HepG2 (cell line): Measurements from ENCODE around the gene PTPN3. TPM values are rescaled to one million over a fixed set of nuclear protein-coding genes. Genes with fewer than 3 reads are reported as not detected.

Source experiments
- ATAC-seq: fragments of 200-7000 bp; cut with Tn5 transposase; 3 replicates; pipeline ENCODE4 v1.9.1; 2020; ENCODE audit warnings: mild to moderate bottlenecking, moderate library complexity
- BruUV-seq: library from RNA; stranded (reverse); fragments of 400-500 nt; replicated peaks from 2 replicates; lab custom pipeline; 2021; lab: Mats Ljungman, UMichigan
- CTCF ChIA-PET: fragments of 300-600 bp; formaldehyde crosslinking; extraction: SDS; loops from one replicate; lab custom pipeline; 2021; ENCODE audit warnings: low total read pairs, inconsistent platforms, low intra/inter-chr PET ratio; lab: Yijun Ruan, JAX
- POLR2A ChIA-PET: fragments of 350-600 bp; sonication (Branson Sonifier 250); formaldehyde crosslinking; loops from one replicate; lab custom pipeline; 2020; ENCODE audit warnings: antibody characterized with exemption, inconsistent platforms; lab: Yijun Ruan, JAX
- DNase-seq: peaks from one replicate; pipeline ENCODE4 v3.0.0-alpha.2; 2015; ENCODE audit warnings: low spot score
- FAIRE-seq: peaks from 3 replicates; lab custom pipeline; 2011; peaks lifted over from hg19 to GRCh38; lab: Jason Lieb, UNC
- H2AFZ ChIP-seq: one replicate; pipeline ENCODE4 v1.6.1; 2011; ENCODE audit warnings: low read length, inconsistent platforms
- H3K27ac ChIP-seq: fragments of 300-600 bp; 3 replicates; pipeline ENCODE4 v1.8.0; 2011; ENCODE audit warnings: mixed run types, mild to moderate bottlenecking, mixed read lengths, low read length, inconsistent platforms; ENCODE audit not compliant: insufficient read depth; ENCODE audit errors: extremely low read length
- H3K27me3 ChIP-seq, 2 experiments: fragments of 200-600 bp in 1 of 2; 2 replicates in 1 of 2; 3 replicates in 1 of 2; pipeline versions ENCODE4 v1.6.0 to v1.8.0; 2011; ENCODE audit warnings: low read length in 2 of 2, mild to moderate bottlenecking in 2 of 2, moderate library complexity in 2 of 2, inconsistent platforms in 1 of 2; ENCODE audit not compliant: insufficient read depth in 2 of 2, control insufficient read depth in 1 of 2
- H3K36me3 ChIP-seq, 2 experiments: fragments of 200-600 bp in 1 of 2; replicated peaks in 1 of 2; 2 replicates in 1 of 2; 3 replicates in 1 of 2; pipeline versions ENCODE4 v1.5.1 to v1.8.0; 2011; ENCODE audit warnings: low read length in 2 of 2, inconsistent platforms in 1 of 2; ENCODE audit not compliant: insufficient read depth in 2 of 2, control insufficient read depth in 1 of 2
- H3K4me1 ChIP-seq: 2 replicates; pipeline ENCODE4 v1.5.1; 2012; ENCODE audit warnings: low read length, inconsistent platforms; ENCODE audit not compliant: insufficient read depth
- H3K4me2 ChIP-seq: 2 replicates; pipeline ENCODE4 v1.6.0; 2011; ENCODE audit warnings: low read depth, low read length, inconsistent platforms
- H3K4me3 ChIP-seq, 3 experiments: fragments of 200-600 bp in 1 of 3; sonication (generic), shearing (Covaris generic) in 1 of 3; replicated peaks in 1 of 3; 2 replicates each; pipeline ENCODE4 v1.5.1; 2011 to 2016; ENCODE audit warnings: low read length in 3 of 3, inconsistent platforms in 2 of 3, low read depth in 2 of 3, mild to moderate bottlenecking in 2 of 3, control low read depth in 1 of 3, mixed read lengths in 1 of 3; ENCODE audit not compliant: insufficient read depth in 1 of 3
- H3K79me2 ChIP-seq: one replicate; pipeline ENCODE4 v1.6.1; 2011; ENCODE audit warnings: low read length, inconsistent platforms; ENCODE audit not compliant: insufficient read depth
- H3K9ac ChIP-seq: 2 replicates; pipeline ENCODE4 v1.6.0; 2011; ENCODE audit warnings: mild to moderate bottlenecking, low read depth, low read length, inconsistent platforms; ENCODE audit not compliant: insufficient read depth
- H3K9me3 ChIP-seq: 2 replicates; pipeline ENCODE4 v1.5.1; 2012; ENCODE audit warnings: mild to moderate bottlenecking, low read length
- H4K20me1 ChIP-seq: 2 replicates; pipeline ENCODE4 v1.6.0; 2011; ENCODE audit warnings: inconsistent platforms, mild to moderate bottlenecking, low read length, moderate library complexity; ENCODE audit not compliant: insufficient read depth
- AHR ChIP-seq: IDR thresholded peaks from 2 replicates; pipeline ENCODE4 v1.6.1; 2018; ENCODE audit warnings: missing genetic modification reagents, missing compliant biosample characterization
- ASH2L ChIP-seq: fragments of 300-600, 200-600 bp; sonication (generic); IDR thresholded peaks from 2 replicates; pipeline ENCODE4 v1.7.0; 2017; ENCODE audit warnings: low read depth, mild to moderate bottlenecking, moderate library complexity, mixed read lengths, low read length; ENCODE audit not compliant: insufficient read length
- ATF2 ChIP-seq: sonication (generic); formaldehyde crosslinking; IDR thresholded peaks from 2 replicates; pipeline ENCODE4 v1.4.0; 2020; ENCODE audit warnings: missing genetic modification reagents
- DBP ChIP-seq: sonication (generic); formaldehyde crosslinking; IDR thresholded peaks from 2 replicates; pipeline ENCODE4 v1.4.0; 2020; ENCODE audit warnings: missing genetic modification reagents; ENCODE audit errors: not compliant biosample characterization
- FOXK2 ChIP-seq: fragments of 450-650 bp; IDR thresholded peaks from 2 replicates; pipeline ENCODE4 v1.6.1; 2016
- KDM5A ChIP-seq: fragments of 200-600 bp; sonication (generic); IDR thresholded peaks from 2 replicates; pipeline ENCODE4 v1.7.0; 2018; ENCODE audit warnings: antibody characterized with exemption, mild to moderate bottlenecking, low read length, borderline replicate concordance
- MAF1 ChIP-seq: sonication (generic); formaldehyde crosslinking; IDR thresholded peaks from 2 replicates; pipeline ENCODE4 v1.5.0; 2020; ENCODE audit warnings: missing genetic modification reagents, borderline replicate concordance
- MAFF ChIP-seq: IDR thresholded peaks from 2 replicates; pipeline ENCODE4 v1.6.1; 2011; ENCODE audit warnings: low read depth, low read length, improper control_type of control experiment
- MAFK ChIP-seq, 2 experiments: IDR thresholded peaks in 1 of 2; conservative IDR thresholded peaks in 1 of 2; 2 replicates each; pipeline ENCODE4 v1.6.1; 2011; ENCODE audit warnings: improper control_type of control experiment in 2 of 2, low read length in 2 of 2
- RBM22 ChIP-seq: fragments of 200-400 bp; formaldehyde crosslinking; optimal IDR thresholded peaks from 2 replicates; pipeline ENCODE3; 2017; ENCODE audit warnings: mild to moderate bottlenecking, low read length, moderate library complexity
- WIZ ChIP-seq: sonication (generic); formaldehyde crosslinking; IDR thresholded peaks from 2 replicates; pipeline ENCODE4 v1.5.1; 2020; ENCODE audit warnings: mild to moderate bottlenecking, missing genetic modification reagents
- ZNF317 ChIP-seq: sonication (generic); formaldehyde crosslinking; IDR thresholded peaks from 2 replicates; pipeline ENCODE4 v1.5.0; 2020; ENCODE audit warnings: mild to moderate bottlenecking, missing genetic modification reagents
- ZNF441 ChIP-seq: sonication (generic); formaldehyde crosslinking; IDR thresholded peaks from 2 replicates; pipeline ENCODE4 v1.7.0; 2021; ENCODE audit warnings: missing genetic modification reagents, borderline replicate concordance
- ZNF563 ChIP-seq: sonication (generic); formaldehyde crosslinking; IDR thresholded peaks from 2 replicates; pipeline ENCODE4 v1.8.0; 2022; ENCODE audit warnings: mild to moderate bottlenecking, moderate library complexity, missing genetic modification reagents
- ZNF589 ChIP-seq: sonication (generic); formaldehyde crosslinking; conservative IDR thresholded peaks from 2 replicates; pipeline ENCODE4 v1.8.0; 2022; ENCODE audit warnings: mild to moderate bottlenecking, moderate library complexity, missing genetic modification reagents
- ZNF709 ChIP-seq: sonication (generic); formaldehyde crosslinking; IDR thresholded peaks from 2 replicates; pipeline ENCODE4 v1.5.0; 2020; ENCODE audit warnings: mild to moderate bottlenecking, missing genetic modification reagents
- ZSCAN9 ChIP-seq: IDR thresholded peaks from 2 replicates; pipeline ENCODE4 v1.6.1; 2016; ENCODE audit warnings: borderline replicate concordance
- WGBS: methylation state at CpG from one replicate; pipeline ENCODE4 v1.1.6; 2017; ENCODE audit warnings: low lambda C conversion rate; 5-methylcytosine and 5-hydroxymethylcytosine counted together
- in situ Hi-C: cut with HindIII; loops from 2 replicates; pipeline ENCODE4 v1.10.0; 2017; ENCODE audit warnings: low pct_unique_long_range_greater_than_20kb; ENCODE audit not compliant: extremely low pct_ligation_motif_present
- intact Hi-C: fragments of 100-400 bp; cut with micrococcal nuclease; formaldehyde crosslinking; loops from one replicate; pipeline ENCODE4 v1.10.0; 2022; ENCODE audit not compliant: unreplicated experiment
- polyA plus RNA-seq, 8 experiments: library from polyadenylated mRNA; depleted of rRNA in 3 of 8; stranded (reverse) in 7 of 8; unstranded in 1 of 8; fragments of >200 nt; fragmentation: Illumina TruSeq in 4 of 8; extraction: Trizol in 4 of 8; gene quantifications; 2 replicates each; pipeline versions ENCODE4 v1.2.1 to v1.2.3, GENCODE V29; 2011 to 2016; ENCODE audit warnings: low read depth in 4 of 8, missing spikeins in 1 of 8, mixed read lengths in 1 of 8; ENCODE audit not compliant: insufficient read depth in 1 of 8
- total RNA-seq, 5 experiments: library from RNA; depleted of rRNA; stranded (reverse); fragments of >200 nt; fragmentation: Illumina TruSeq; extraction: Trizol; gene quantifications; 2 replicates each; pipeline ENCODE4 v1.2.3, GENCODE V29; 2016; ENCODE audit warnings: low read depth in 1 of 5

Gene PTPN3
- total and polyA plus RNA-seq, 2 of the 13 experiments (the other 11 are each of a cell fraction or from before 2014, with no cell fraction given): 5.6 to 20.5 TPM

- ATAC-seq (no peak), DNase-seq (no peak), FAIRE-seq (no peak)
- in situ Hi-C loops (no loop called here), intact Hi-C loops (no loop called here)
- CTCF ChIA-PET: no interaction called here
- peaks cover 2 to 31% of the 10 kb centered on the region in 2 experiments; a peak in 4 of 5 replicates for H3K36me3 ChIP-seq
- H2AFZ ChIP-seq: no peak overlapping the region
- no peaks in the 10 kb centered on the region for H3K9me3 ChIP-seq
- no peak overlapping the region for H3K9ac ChIP-seq
- H3K4me3 ChIP-seq: no peak overlapping the region
- no peaks in the 10 kb centered on the region for H3K4me1 ChIP-seq
- no peak overlapping the region for H3K27ac ChIP-seq
- H4K20me1 ChIP-seq: no peaks in the 10 kb centered on the region
- POLR2A ChIA-PET: no interaction called here
- no peaks in the 10 kb centered on the region for H3K27me3 ChIP-seq
- no peaks in the 10 kb centered on the region for H3K79me2 ChIP-seq
- no peak overlapping the region for H3K4me2 ChIP-seq
- WGBS: 94% methylated on average over 5 of the region's 5 CpGs
- no TSS peak for BruUV-seq
- TF ChIP-seq WIZ (no peak), MAFK (conservative IDR thresholded peaks at IDR 0.05 in 1 of 2, IDR thresholded peaks at IDR 0.05 in 1 of 2; ENCODE audit: low read length in 2 of 2) (peak; percentile 43 to 60; a peak in 3 of 4 replicates), MAFF (peak; percentile 50; the same call in 1 of the 2 replicates)
These were observed 43.4 kb downstream of the PTPN3 start for GRCh38 chr9:109454601-109455155.

GRCh38 chr9:109454041-109454440 lies 44.1 kb downstream of the PTPN3 start:
- POLR2A ChIA-PET: no interaction called here
- CTCF ChIA-PET: no interaction called here
- no TSS peak for BruUV-seq
- in situ Hi-C loops: no loop called here
- no peaks in the 10 kb centered on the region for H3K79me2 ChIP-seq
- H3K4me3 ChIP-seq: no peak overlapping the region
- H3K4me2 ChIP-seq: no peak overlapping the region
- no peak overlapping the region for H3K9ac ChIP-seq
- intact Hi-C loops: no loop called here
- H4K20me1 ChIP-seq: no peaks in the 10 kb centered on the region
- H2AFZ ChIP-seq: no peak overlapping the region
- peaks cover 0 to 31% of the 10 kb centered on the region in 2 experiments; a peak in 3 of 5 replicates for H3K36me3 ChIP-seq
- no peaks in the 10 kb centered on the region for H3K4me1 ChIP-seq
- H3K27me3 ChIP-seq: no peaks in the 10 kb centered on the region
- no peak for ATAC-seq
- FAIRE-seq: no peak
- no peaks in the 10 kb centered on the region for H3K9me3 ChIP-seq
- no peak overlapping the region for H3K27ac ChIP-seq
- no peak for DNase-seq
- TF ChIP-seq KDM5A (no peak), MAF1 (no peak), RBM22 (no peak), ZSCAN9 (CRISPR knock-in tag) (no peak), ZNF589 (no peak), ZNF441 (no peak), DBP (CRISPR knock-in tag) (no peak), ZNF563 (CRISPR knock-in tag) (no peak), ZNF709 (CRISPR knock-in tag) (no peak), ATF2 (no peak), AHR (no peak), ASH2L (no peak), ZNF317 (CRISPR knock-in tag) (no peak), FOXK2 (no peak)
